HuH-7.5 (cell line): ENCODE results near the gene NHLRC4.
"Not testable (repeated sequence)": the region's sequence is repeated elsewhere in the genome, so short reads cannot be mapped to it uniquely, and the experiment has no call there.

Source experiments
- DNase-seq: peaks from one replicate; pipeline ENCODE4 v3.0.0; 2011; ENCODE audit warnings: low spot score

Gene NHLRC4

GRCh38 chr16:583815-584591, 17.2 kb downstream of the NHLRC4 start:
- no peak for DNase-seq

DNA sequence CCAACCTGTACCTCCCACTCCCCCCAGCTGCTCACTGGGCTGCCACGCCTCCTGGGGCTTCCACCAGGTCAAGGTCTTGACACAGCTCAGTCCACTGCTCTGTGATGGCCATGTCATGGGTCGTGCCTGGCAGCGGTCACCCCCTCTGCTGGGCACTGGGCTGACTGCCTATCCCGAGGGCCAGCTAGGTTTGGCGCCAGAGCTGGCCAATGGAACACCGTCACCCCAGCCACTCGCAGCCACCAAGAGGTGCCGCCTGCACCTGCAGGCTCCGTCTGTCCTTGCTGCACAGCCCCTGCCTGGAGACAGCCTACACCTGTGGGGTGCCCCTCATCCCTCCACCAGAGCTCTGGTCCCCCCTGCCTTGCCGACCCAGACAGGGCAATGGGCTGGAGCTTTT, 18.5 kb downstream of the NHLRC4 start:
- DNase-seq = no peak

DNA sequence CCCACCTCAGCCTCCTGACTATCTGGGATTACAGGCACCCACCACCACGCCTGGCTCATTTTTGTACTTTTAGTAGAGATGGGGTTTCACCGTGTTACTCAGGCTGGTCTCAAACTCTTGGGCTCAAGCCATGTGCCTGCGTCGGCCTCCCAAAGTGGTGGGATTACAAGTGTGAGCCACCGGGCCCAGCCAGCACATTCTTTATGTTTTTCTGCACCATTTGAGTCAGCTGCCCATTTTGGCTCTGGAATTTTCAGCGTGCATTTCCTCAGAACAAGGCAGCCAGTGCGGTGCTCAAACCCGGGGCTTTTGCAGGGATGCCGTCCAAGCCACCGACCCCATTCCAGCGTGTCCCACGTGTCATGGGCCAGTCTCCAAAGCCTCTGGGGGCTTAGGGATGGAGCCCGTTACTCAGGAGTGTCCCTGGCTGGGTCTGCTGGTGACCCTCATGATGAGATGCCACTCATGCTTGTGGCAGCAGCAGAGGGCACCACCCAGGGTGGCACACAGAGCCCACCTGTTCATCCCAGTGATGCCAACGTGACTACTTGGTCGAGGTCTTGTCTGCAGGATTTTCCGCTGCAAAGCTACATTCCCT, 19.3 kb downstream of the NHLRC4 start:
- no peak for DNase-seq

- DNase-seq = no peak
These were observed 20.1 kb downstream of the NHLRC4 start for GRCh38 chr16:586645-587590.

GRCh38 chr16:588639-588888, 21.8 kb downstream of the NHLRC4 start:
- DNase-seq = no peak

- peak; percentile 87 for DNase-seq
These were observed 22.3 kb downstream of the NHLRC4 start for GRCh38 chr16:588889-589657.

GRCh38 chr16:589658-590187, 22.9 kb downstream of the NHLRC4 start, which contains the start of gene RAB40C:
Gene RAB40C (plus strand): TSS chr16:590066. CDS start chr16:590292, 226 bp downstream.
- DNase-seq = peak; percentile 97

DNA sequence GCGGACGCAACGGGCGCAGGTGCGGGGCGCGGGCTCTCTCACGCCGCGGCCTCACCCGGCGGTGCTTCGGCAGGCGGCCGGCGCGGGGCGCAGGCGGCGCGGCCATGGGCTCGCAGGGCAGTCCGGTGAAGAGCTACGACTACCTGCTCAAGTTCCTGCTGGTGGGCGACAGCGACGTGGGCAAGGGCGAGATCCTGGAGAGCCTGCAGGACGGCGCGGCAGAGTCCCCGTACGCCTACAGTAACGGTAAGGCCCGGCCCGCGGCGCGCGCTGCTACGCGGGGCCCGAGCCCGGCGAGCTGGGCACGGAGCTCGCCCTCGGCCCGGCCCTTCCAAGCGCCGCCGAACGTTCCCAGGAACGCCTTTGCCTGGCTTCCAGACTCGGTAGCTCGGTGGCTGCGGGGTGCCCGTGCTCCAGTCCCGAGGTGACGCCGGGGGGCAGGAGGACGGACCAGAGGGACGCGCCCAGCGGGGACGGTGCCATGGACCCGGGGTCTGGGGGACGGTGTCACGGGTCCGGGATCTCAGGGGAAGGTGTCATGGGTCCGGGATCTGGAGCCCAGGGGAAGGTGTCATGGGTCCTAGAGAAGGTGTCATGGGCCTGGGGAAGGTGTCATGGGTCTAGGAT, 23.5 kb downstream of the NHLRC4 start:
- no peak for DNase-seq

DNA sequence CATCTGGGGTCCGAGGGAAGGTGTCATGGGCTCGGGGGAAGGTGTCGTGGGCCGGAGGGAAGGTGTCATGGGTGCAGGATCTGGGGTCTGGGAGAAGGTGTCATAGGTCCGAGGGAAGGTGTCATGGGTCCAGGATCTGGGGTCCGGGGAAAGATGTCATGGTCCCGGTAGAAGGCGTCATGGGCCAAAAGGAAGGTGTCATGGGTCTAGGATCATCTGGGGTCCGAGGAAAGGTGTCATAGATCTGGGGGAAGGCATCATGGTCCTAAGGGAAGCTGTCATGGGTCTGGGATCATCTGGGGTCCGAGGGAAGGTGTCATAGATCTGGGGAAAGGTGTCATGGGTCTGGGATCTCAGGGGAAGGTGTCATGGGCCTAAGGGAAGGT, 24.0 kb downstream of the NHLRC4 start:
- no peak for DNase-seq

- no peak for DNase-seq
These were observed 24.4 kb downstream of the NHLRC4 start for GRCh38 chr16:591231-591630.

DNA sequence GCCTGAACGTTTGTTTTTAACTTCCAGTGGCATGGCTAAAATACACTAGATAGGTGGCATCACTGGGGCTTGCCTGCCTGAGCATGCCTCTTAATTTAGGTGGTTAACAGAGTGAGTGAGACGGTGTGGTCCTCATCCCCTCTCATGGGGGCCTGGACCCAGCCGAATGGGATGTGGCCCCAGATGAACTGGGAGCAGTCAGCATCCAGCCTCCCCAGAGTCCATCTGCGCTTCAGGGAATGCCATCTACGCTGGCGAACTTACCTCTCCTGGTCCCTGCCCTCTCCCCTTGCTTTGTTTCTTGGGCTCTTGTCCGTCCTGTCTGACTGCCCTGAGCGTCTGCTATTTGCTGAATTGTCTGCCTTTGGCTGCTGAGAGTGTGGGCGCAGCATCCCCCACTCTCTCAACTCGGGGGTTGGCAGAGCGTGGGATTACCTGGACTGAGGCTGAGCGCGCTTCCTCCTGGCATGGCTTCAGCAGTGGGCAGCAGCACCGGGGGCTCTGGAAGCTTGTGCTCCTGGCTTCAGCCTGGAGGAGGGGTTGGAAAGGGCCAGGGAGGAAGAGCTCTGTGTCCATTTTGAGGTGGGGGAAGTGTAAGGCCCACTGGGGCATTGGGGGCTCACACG, 25.2 kb downstream of the NHLRC4 start:
- DNase-seq = no peak

GRCh38 chr16:592518-593306, 25.9 kb downstream of the NHLRC4 start:
- no peak for DNase-seq

DNA sequence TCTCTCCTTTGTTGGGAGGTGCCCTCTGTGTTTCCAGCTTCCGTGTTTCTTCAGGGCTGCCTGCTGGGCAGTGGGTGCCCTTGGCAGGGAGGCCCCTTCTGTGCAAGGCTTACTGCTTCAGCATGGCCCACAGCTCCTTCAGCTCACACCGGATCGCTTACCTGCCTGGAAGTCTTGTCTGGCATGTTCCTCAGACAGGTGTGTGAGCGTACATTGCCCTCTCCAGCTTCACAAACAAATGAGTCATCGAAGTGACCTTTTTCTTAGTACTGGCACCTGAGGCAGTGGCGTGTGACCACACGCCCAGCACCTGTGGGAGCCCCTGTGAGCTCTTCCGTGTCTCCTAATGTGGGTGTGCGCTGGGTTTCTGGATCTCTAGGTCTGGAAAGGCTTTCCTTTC, 26.6 kb downstream of the NHLRC4 start:
- DNase-seq = no peak

DNA sequence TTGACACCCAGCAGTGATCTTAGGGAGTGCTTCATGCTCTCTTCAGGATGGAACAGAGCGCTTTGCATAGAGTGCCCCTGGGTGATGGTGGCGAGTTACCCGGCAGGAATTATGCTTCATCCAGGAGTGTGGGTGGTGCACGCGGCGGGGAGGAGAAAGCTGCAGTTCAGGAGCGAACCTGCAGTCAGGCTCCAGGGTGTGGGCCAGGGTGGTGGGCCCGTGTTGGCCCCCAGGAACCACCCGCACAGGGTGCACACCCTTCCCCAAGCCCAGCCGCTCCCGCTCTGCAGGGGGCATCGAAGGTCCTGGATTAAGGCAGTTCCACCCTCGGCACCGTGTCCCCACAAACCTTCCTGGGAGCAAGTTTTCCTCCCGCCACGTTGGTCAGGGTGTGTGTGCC, 27.0 kb downstream of the NHLRC4 start:
- no peak for DNase-seq

DNA sequence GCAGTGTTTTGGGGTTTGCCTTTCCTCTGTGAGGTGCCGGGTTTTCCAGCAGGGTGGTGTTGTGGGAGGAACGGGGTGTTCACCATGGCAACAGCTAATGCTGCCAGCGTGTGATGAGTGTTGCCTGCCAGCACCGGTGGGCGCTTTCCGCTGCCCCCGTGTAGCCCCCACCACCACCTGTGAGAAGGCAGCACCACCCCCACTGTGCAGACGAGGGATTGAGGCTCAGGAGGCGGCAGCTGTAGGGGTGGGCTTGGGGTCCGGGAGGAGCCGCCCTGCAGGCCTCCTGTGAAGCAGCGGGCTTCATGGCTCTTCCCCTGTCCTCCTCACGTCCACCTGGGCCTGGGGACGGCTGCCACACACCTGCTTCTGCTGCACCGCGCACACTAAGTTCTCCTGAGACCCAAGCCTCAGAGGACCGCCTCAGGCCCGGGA, 28.3 kb downstream of the NHLRC4 start:
- DNase-seq = no peak

DNA sequence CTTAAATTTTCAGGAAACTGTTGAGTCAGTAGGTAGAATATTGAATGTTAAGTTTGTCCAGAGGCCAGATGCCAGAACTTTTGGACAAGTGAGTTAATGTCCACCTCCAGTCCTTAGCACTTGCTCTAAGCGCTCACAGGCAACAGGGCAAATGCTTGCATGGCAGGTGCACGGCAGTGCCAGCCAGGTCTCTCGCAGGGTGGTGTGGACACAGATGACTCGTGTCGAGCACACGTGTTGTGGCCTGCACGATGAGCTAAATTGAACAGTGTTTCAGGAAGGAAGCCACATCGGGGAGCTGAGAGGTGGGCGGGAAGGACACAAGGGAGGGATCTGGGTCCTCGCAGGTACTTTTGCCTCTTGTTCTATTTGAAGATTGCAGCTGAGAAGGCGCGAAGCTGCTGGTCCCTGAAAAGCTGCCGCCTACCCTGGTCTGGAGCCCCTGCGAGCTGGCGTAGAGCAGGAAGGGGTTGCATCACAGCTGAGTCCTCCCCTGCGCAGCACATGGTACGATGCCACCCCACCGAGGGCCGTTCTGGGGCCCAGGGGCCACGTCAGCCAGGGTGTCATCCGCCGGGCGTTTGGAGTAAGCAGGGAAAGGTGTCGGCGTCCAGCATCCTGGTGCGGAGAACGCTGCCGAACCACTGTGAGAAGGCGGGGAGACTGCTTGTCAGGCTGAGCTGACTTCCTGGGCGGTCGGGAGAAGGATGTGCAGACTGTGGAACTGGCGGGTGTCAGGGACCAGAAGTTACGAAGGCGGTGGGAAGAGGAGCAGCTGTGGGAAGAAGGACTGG, 29.3 kb downstream of the NHLRC4 start:
- DNase-seq = no peak

- DNase-seq = no peak
These were observed 29.9 kb downstream of the NHLRC4 start for GRCh38 chr16:596736-597060.

- DNase-seq = not testable (repeated sequence)
These were observed 30.9 kb downstream of the NHLRC4 start for GRCh38 chr16:597655-598054.
